Gastrocnemius medialis (tissue), 4 donors: ENCODE measurements around the gene DFFA. TPM values are rescaled to one million over a fixed set of nuclear protein-coding genes. Genes with fewer than 3 reads are reported as not detected.

ENCODE experiments used
- ATAC-seq, 2 donors: fragments of 150-250 bp; one replicate each; pipeline ENCODE4 v1.9.1; 2016
- DNase-seq, 2 donors: peaks; one replicate each; pipeline ENCODE4 v3.0.0-alpha.2; 2019
- H3K27ac ChIP-seq, 4 donors: fragments of 200-600 bp; sonication (generic); 1 replicate in 1 of 4; 2 replicates in 3 of 4; pipeline ENCODE4 v1.5.1; 2016 to 2018; ENCODE audit warnings: mild to moderate bottlenecking in 2 of 4, moderate library complexity in 1 of 4
- H3K27me3 ChIP-seq, 3 donors: fragments of 200-600 bp; sonication (generic) in 2 of 3; 1 replicate in 1 of 3; 2 replicates in 2 of 3; pipeline versions ENCODE4 v1.5.1 to v1.6.0; 2016 to 2019; ENCODE audit warnings: mild to moderate bottlenecking in 1 of 3, moderate library complexity in 1 of 3
- H3K36me3 ChIP-seq, 2 donors: fragments of 200-600 bp; sonication (generic) in 1 of 2; one replicate each; pipeline ENCODE4 v1.5.1; 2017 to 2018
- H3K4me1 ChIP-seq, 2 donors: fragments of 200-600 bp; sonication (generic) in 1 of 2; one replicate each; pipeline ENCODE4 v1.5.1; 2016 to 2017; ENCODE audit warnings: mild to moderate bottlenecking in 2 of 2
- H3K4me3 ChIP-seq, 4 donors: fragments of 200-600 bp; sonication (generic) in 3 of 4; 1 replicate in 1 of 4; 2 replicates in 3 of 4; pipeline ENCODE4 v1.5.1; 2016 to 2019; ENCODE audit warnings: mild to moderate bottlenecking in 2 of 4
- H3K9me3 ChIP-seq, 3 donors: fragments of 200-600 bp; sonication (generic) in 2 of 3; 1 replicate in 1 of 3; 2 replicates in 2 of 3; pipeline ENCODE4 v1.5.1; 2016 to 2019
- CTCF ChIP-seq, 5 experiments: fragments of 450-650 bp in 3 of 5; fragments of 200-600 bp in 2 of 5; sonication (generic) in 2 of 5; IDR thresholded peaks in 4 of 5; conservative IDR thresholded peaks in 1 of 5; 1 replicate in 4 of 5; 2 replicates in 1 of 5; pipeline ENCODE4 v1.5.1; 2016 to 2019; ENCODE audit warnings: antibody characterized with exemption in 5 of 5, mild to moderate bottlenecking in 3 of 5, moderate library complexity in 3 of 5
- POLR2A ChIP-seq, 2 donors: fragments of 450-650 bp; IDR thresholded peaks; one replicate each; pipeline ENCODE4 v1.6.1; 2017; ENCODE audit warnings: antibody characterized with exemption in 2 of 2, mild to moderate bottlenecking in 2 of 2, moderate library complexity in 2 of 2
- in situ Hi-C, 4 donors: fragments of 200-750 bp; cut with MboI; loops; one replicate each; pipeline versions ENCODE4 v1.15.0 to v1.8.0; 2017; ENCODE audit warnings: low sequenced_read_pairs in 4 of 4
- intact Hi-C: fragments of 100-400 bp; cut with DNase I; formaldehyde crosslinking; loops from one replicate; pipeline ENCODE4 v1.15.1; 2023; ENCODE audit warnings: low total_unique reads
- total RNA-seq, 4 donors: library from RNA; depleted of rRNA; stranded (reverse); fragments of >200 nt; gene quantifications; one replicate each; pipeline versions ENCODE4 v1.1.0 to v1.2.3, GENCODE V29; 2016

DFFA gene
- total RNA-seq, 4 donors from 2014 or later = 13.8 to 15.6 (median 14.5) TPM

DNA sequence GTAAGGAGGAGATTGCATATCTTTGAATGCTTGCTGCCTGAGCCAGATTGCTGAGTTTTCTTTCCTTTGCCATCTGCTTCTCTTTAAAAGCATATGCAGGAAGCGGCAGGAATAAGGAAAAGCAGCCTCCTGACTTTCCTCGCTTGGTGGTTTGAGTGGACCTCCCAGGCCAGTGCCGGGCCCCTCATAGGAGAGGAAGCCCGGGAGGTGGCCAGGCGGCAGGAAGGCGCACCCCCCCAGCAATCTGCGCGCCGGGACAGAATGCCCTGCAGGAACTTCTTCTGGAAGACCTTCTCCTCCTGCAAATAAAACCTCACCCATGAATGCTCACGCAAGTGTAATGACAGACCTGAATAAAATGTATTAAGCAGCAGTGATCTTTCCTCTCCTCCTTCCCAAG lies 21.0 kb downstream of the DFFA start:
- no peak for ATAC-seq
- Histone ChIP-seq H3K4me1 (no peaks in the 10 kb centered on the region), H3K27ac (no peak overlapping the region), H3K36me3 (no peaks in the 10 kb centered on the region), H3K27me3 (peaks cover 9 to 10% (median 9%) of the 10 kb centered on the region in 3 donors), H3K9me3 (no peaks in the 10 kb centered on the region), H3K4me3 (no peak overlapping the region)
- TF ChIP-seq CTCF (IDR thresholded peaks at IDR 0.05 in 4 of 5, conservative IDR thresholded peaks at IDR 0.05 in 1 of 5) (no peak), POLR2A (IDR thresholded peaks at IDR 0.05) (no peak)
- in situ Hi-C loops (no loop called here), intact Hi-C loops (no loop called here)
- DNase-seq = no peak

DNA sequence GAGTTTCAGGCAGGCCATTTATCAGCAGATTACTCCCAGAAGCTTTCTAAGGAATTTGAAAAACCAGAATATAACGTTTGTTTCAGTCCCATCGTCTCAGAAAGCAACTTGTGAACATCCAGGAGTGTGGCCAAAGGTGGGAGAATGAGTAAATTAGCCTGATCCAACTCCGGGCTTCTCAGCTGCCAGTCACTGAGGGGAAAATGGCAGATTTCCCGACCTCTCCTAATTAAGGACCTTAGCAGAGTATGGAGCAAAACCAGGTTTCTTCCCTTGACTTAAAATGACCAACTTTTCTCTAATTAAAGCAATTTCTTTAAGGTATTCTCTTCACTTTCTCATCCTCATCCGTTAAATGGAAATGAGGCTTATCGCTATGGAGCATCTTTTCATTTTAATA lies 21.5 kb downstream of the DFFA start:
- TF ChIP-seq CTCF (IDR thresholded peaks at IDR 0.05 in 4 of 5, conservative IDR thresholded peaks at IDR 0.05 in 1 of 5) (no peak), POLR2A (IDR thresholded peaks at IDR 0.05) (no peak)
- intact Hi-C loops = no loop called here
- H3K9me3 ChIP-seq = no peaks in the 10 kb centered on the region
- no peaks in the 10 kb centered on the region for H3K4me1 ChIP-seq
- no peak overlapping the region for H3K4me3 ChIP-seq
- H3K27me3 ChIP-seq = peaks cover 9 to 10% (median 9%) of the 10 kb centered on the region in 3 donors
- no peaks in the 10 kb centered on the region for H3K36me3 ChIP-seq
- in situ Hi-C loops = no loop called here
- ATAC-seq = no peak
- no peak overlapping the region for H3K27ac ChIP-seq
- no peak for DNase-seq

- no peaks in the 10 kb centered on the region for H3K9me3 ChIP-seq
- intact Hi-C loops (no loop called here), in situ Hi-C loops (no loop called here)
- ATAC-seq (no peak), DNase-seq (no peak)
- H3K4me3 ChIP-seq = no peak overlapping the region
- H3K36me3 ChIP-seq = no peaks in the 10 kb centered on the region
- TF ChIP-seq POLR2A (IDR thresholded peaks at IDR 0.05) (no peak), CTCF (IDR thresholded peaks at IDR 0.05 in 4 of 5, conservative IDR thresholded peaks at IDR 0.05 in 1 of 5) (no peak)
- no peak overlapping the region for H3K27ac ChIP-seq
- H3K4me1 ChIP-seq = no peaks in the 10 kb centered on the region
- peaks cover 9 to 10% (median 9%) of the 10 kb centered on the region in 3 donors for H3K27me3 ChIP-seq
These were observed 22.0 kb downstream of the DFFA start for GRCh38 chr1:10450156-10450814.

DNA sequence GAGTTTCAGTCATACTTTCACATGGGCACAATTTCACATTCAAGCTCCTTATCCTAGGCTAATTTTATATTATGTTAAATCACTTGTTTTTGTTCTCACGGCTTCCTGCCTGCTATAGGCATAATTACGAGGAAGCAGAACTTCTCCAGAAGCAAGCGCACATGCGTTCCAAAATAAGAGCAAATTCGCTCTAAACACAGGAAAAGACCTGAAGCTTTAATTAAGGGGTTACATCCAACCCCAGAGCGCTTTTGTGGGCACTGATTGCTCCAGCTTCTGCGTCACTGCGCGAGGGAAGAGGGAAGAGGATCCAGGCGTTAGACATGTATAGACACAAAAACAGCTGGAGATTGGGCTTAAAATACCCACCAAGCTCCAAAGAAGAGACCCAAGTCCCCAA lies 22.6 kb downstream of the DFFA start, which contains the start of gene CORT:
CORT (plus strand) TSS at position 281 of the 400 bp plus-strand sequence. CDS start 193 bp downstream, outside the sequence.
- TF ChIP-seq POLR2A (IDR thresholded peaks at IDR 0.05) (no peak), CTCF (IDR thresholded peaks at IDR 0.05 in 4 of 5, conservative IDR thresholded peaks at IDR 0.05 in 1 of 5) (no peak)
- in situ Hi-C loops = loop anchor here in 1 of 4 donors (25.0 kb wide), 1 partner anchor 812 kb away; no protein-coding TSS in a partner anchor
- intact Hi-C loops = no loop called here
- no peak for ATAC-seq
- Histone ChIP-seq H3K27me3 (peaks cover 9 to 10% (median 9%) of the 10 kb centered on the region in 3 donors), H3K36me3 (no peaks in the 10 kb centered on the region), H3K4me3 (no peak within 1 kb of the TSS), H3K27ac (no peak within 1 kb of the TSS), H3K9me3 (no peaks in the 10 kb centered on the region), H3K4me1 (no peaks in the 10 kb centered on the region)
- DNase-seq = no peak
